ENCODE results near the gene PTCH1. TPM values are rescaled to one million over a fixed set of nuclear protein-coding genes. Genes with fewer than 3 reads are reported as not detected.

The PTCH1 gene
- polyA plus RNA-seq, 2 of the 4 experiments (the other 2 are of a cell fraction), result 1.9 to 4.8 TPM

DNA sequence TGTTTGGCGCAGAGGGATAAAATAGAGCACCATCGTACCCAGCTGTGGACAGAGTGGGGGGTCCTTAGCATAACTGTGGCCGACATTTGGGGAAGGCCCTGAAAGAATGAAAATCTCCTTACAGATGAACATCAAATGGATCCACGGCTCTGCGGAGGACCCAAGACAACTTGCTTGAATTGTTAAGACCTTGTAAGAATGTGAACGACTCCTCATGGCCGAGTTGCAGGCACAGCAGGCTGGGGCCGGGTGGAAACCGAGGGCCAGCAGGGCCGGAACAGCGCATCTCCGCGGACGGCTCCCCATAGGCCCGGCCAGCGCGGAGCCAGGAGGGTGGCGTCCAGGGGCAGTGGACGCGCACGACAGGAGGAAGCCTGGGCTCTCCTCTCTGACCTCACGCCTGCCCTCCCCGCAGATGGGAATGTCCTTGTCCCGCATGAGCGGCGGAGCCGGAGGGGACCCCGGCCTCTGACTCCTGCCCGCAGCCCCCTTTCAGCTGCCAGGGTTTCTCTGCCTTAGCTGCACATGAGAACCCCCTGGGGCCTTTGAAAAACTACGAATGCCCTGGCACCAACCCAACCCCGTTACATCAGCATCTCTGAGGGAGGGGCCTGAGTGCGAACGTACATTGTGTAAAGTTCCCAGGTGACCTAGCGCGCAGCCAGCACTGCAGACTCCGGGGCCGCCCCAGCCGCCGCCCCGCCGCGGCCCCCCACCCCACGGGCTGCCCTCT lies 36.2 kb upstream of the PTCH1 start:
- DNase-seq (ENCODE audit: low read depth in 1 of 2, low spot score in 1 of 2) (no peak), ATAC-seq (no peak), FAIRE-seq (no peak)
- TF ChIP-seq, protein P1, sequence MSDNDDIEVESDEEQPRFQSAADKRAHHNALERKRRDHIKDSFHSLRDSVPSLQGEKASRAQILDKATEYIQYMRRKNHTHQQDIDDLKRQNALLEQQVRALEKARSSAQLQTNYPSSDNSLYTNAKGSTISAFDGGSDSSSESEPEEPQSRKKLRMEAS (IDR thresholded peaks at IDR 0.05), result no peak
- no peak for TF ChIP-seq EHMT2 (IDR thresholded peaks at IDR 0.05; ENCODE audit: low read depth)
- TF ChIP-seq KDM5A (IDR thresholded peaks at IDR 0.05), result no peak
- no peak for TF ChIP-seq ZC3H11A (IDR thresholded peaks at IDR 0.05)
- no peak for TF ChIP-seq PHF8 (IDR thresholded peaks at IDR 0.05; ENCODE audit: borderline replicate concordance, low read depth)
- no peak for TF ChIP-seq KDM1A (IDR thresholded peaks at IDR 0.05; ENCODE audit: low read depth)
- TF ChIP-seq MYC (IDR thresholded peaks at IDR 0.05; ENCODE audit: borderline replicate concordance, low read length), result no peak
- TF ChIP-seq, protein P2, sequence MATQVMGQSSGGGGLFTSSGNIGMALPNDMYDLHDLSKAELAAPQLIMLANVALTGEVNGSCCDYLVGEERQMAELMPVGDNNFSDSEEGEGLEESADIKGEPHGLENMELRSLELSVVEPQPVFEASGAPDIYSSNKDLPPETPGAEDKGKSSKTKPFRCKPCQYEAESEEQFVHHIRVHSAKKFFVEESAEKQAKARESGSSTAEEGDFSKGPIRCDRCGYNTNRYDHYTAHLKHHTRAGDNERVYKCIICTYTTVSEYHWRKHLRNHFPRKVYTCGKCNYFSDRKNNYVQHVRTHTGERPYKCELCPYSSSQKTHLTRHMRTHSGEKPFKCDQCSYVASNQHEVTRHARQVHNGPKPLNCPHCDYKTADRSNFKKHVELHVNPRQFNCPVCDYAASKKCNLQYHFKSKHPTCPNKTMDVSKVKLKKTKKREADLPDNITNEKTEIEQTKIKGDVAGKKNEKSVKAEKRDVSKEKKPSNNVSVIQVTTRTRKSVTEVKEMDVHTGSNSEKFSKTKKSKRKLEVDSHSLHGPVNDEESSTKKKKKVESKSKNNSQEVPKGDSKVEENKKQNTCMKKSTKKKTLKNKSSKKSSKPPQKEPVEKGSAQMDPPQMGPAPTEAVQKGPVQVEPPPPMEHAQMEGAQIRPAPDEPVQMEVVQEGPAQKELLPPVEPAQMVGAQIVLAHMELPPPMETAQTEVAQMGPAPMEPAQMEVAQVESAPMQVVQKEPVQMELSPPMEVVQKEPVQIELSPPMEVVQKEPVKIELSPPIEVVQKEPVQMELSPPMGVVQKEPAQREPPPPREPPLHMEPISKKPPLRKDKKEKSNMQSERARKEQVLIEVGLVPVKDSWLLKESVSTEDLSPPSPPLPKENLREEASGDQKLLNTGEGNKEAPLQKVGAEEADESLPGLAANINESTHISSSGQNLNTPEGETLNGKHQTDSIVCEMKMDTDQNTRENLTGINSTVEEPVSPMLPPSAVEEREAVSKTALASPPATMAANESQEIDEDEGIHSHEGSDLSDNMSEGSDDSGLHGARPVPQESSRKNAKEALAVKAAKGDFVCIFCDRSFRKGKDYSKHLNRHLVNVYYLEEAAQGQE (IDR thresholded peaks at IDR 0.05), result no peak
- Histone ChIP-seq H3K4me2 (no peak overlapping the region), H3K4me1 (no peaks in the 10 kb centered on the region), H3K27ac (no peak overlapping the region), H3K4me3 (no peak overlapping the region), H3K9me3 (no peaks in the 10 kb centered on the region)
- ChIA-PET CTCF (interaction anchor here (1.2 kb wide), 1 partner anchor 425 kb away, joined by 3 read pairs; no protein-coding TSS in a partner anchor), POLR2A (no interaction called here)
- 86% methylated on average over 34 of the region's 43 CpGs for WGBS (ENCODE audit: missing lambda C conversion rate)

DNA sequence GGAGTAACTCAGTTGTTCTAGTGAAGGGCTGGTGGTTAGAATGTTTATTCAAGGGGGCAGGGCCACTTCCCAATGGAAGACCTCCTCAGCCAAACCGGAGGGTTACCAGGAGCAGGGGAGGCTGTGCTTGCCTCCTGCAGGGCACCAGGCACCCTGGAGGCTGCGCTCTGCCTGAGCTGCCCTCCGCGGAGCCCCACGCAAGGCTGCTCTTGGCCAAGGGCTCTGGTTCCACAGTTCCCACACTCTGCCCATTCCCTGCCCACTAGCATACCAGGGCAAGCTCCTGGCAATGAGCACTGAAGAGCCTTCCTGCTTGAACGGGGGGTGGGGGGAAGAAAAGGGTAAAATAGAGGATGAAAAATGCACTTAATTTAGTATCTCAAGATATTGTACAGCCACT lies 35.5 kb upstream of the PTCH1 start:
- Histone ChIP-seq H3K27ac (no peak overlapping the region), H3K9me3 (no peaks in the 10 kb centered on the region), H3K4me3 (no peak overlapping the region), H3K4me1 (no peaks in the 10 kb centered on the region), H3K4me2 (no peak overlapping the region)
- ATAC-seq, result no peak
- FAIRE-seq, result no peak
- ChIA-PET POLR2A (no interaction called here), CTCF (interaction anchor here (1.2 to 1.3 kb wide), 2 partner anchors 10 to 425 kb away, joined by 3 read pairs; no protein-coding TSS in a partner anchor)
- no peak for TF ChIP-seq RCOR1 (IDR thresholded peaks at IDR 0.05; ENCODE audit: low read depth, low read length)
- TF ChIP-seq, protein P3, sequence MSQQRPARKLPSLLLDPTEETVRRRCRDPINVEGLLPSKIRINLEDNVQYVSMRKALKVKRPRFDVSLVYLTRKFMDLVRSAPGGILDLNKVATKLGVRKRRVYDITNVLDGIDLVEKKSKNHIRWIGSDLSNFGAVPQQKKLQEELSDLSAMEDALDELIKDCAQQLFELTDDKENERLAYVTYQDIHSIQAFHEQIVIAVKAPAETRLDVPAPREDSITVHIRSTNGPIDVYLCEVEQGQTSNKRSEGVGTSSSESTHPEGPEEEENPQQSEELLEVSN (IDR thresholded peaks at IDR 0.05; ENCODE audit: borderline replicate concordance, low read depth), result no peak
- no peak for TF ChIP-seq FOSL2 (IDR thresholded peaks at IDR 0.05)
- no peak for TF ChIP-seq FOSL2 (CRISPR knock-in tag; IDR thresholded peaks at IDR 0.05)
- TF ChIP-seq MYC (IDR thresholded peaks at IDR 0.05; ENCODE audit: borderline replicate concordance, low read length), result no peak
- TF ChIP-seq MAFK (IDR thresholded peaks at IDR 0.05; ENCODE audit: partially characterized antibody), result no peak
- TF ChIP-seq JUNB (IDR thresholded peaks at IDR 0.05), result no peak
- no peak for TF ChIP-seq NR3C1 (IDR thresholded peaks at IDR 0.05)
- no peak for TF ChIP-seq SMC3 (IDR thresholded peaks at IDR 0.05)
- no peak for TF ChIP-seq POLR2AphosphoS2 (conservative IDR thresholded peaks at IDR 0.05; ENCODE audit: low read length)
- TF ChIP-seq GATA3 (IDR thresholded peaks at IDR 0.05; ENCODE audit: borderline replicate concordance), result no peak
- no peak for TF ChIP-seq RNF2 (IDR thresholded peaks at IDR 0.05; ENCODE audit: borderline replicate concordance, low read depth)
- TF ChIP-seq PHF8 (IDR thresholded peaks at IDR 0.05; ENCODE audit: borderline replicate concordance, low read depth), result no peak
- no peak for TF ChIP-seq RARB (CRISPR knock-in tag; IDR thresholded peaks at IDR 0.05)
- TF ChIP-seq HDAC2 (IDR thresholded peaks at IDR 0.05), result no peak
- TF ChIP-seq, protein P4, sequence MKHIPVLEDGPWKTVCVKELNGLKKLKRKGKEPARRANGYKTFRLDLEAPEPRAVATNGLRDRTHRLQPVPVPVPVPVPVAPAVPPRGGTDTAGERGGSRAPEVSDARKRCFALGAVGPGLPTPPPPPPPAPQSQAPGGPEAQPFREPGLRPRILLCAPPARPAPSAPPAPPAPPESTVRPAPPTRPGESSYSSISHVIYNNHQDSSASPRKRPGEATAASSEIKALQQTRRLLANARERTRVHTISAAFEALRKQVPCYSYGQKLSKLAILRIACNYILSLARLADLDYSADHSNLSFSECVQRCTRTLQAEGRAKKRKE (CRISPR knock-in tag; IDR thresholded peaks at IDR 0.05; ENCODE audit: low read depth), result no peak
- TF ChIP-seq HEYL (CRISPR knock-in tag; IDR thresholded peaks at IDR 0.05), result no peak
- no peak for TF ChIP-seq RFX5 (IDR thresholded peaks at IDR 0.05)
- no peak for TF ChIP-seq CHD2 (IDR thresholded peaks at IDR 0.05; ENCODE audit: low read length, partially characterized antibody)
- TF ChIP-seq, protein P5, sequence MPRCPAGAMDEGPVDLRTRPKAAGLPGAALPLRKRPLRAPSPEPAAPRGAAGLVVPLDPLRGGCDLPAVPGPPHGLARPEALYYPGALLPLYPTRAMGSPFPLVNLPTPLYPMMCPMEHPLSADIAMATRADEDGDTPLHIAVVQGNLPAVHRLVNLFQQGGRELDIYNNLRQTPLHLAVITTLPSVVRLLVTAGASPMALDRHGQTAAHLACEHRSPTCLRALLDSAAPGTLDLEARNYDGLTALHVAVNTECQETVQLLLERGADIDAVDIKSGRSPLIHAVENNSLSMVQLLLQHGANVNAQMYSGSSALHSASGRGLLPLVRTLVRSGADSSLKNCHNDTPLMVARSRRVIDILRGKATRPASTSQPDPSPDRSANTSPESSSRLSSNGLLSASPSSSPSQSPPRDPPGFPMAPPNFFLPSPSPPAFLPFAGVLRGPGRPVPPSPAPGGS (IDR thresholded peaks at IDR 0.05), result no peak
- TF ChIP-seq CHD4 (IDR thresholded peaks at IDR 0.05; ENCODE audit: borderline replicate concordance), result no peak
- no peak for DNase-seq (ENCODE audit: low read depth in 1 of 2, low spot score in 1 of 2)
- 78% methylated on average over 6 of the region's 6 CpGs for WGBS (ENCODE audit: missing lambda C conversion rate)
